Lung (tissue), 12 donors: ENCODE data around the gene CCNT2. TPM values are rescaled to one million over a fixed set of nuclear protein-coding genes. Genes with fewer than 3 reads are reported as not detected.

ENCODE experiments used
- ATAC-seq: fragments of 200-7000 bp; cut with Tn5 transposase; one replicate; pipeline ENCODE4 v1.9.1; 2020; ENCODE audit warnings: moderate number of reproducible peaks; ENCODE audit not compliant: insufficient read depth, low FRiP score
- DNase-seq, 3 donors: peaks; one replicate each; pipeline ENCODE4 v3.0.0-alpha.2; 2013 to 2017
- H3K27ac ChIP-seq, 2 donors: one replicate each; pipeline ENCODE4 v1.5.1; 2013; ENCODE audit warnings: mild to moderate bottlenecking in 2 of 2, moderate library complexity in 2 of 2, control low read depth in 1 of 2, inconsistent platforms in 1 of 2, low read depth in 1 of 2, low read length in 1 of 2
- H3K27me3 ChIP-seq, 3 donors: one replicate each; pipeline ENCODE4 v1.5.1; 2013; ENCODE audit warnings: low read length in 2 of 3; ENCODE audit not compliant: control insufficient read depth in 3 of 3, insufficient read depth in 3 of 3
- H3K36me3 ChIP-seq, 4 donors: one replicate each; pipeline ENCODE4 v1.5.1; 2013; ENCODE audit warnings: low read length in 4 of 4, mild to moderate bottlenecking in 1 of 4, moderate library complexity in 1 of 4; ENCODE audit not compliant: control insufficient read depth in 4 of 4, insufficient read depth in 4 of 4
- H3K4me1 ChIP-seq, 5 donors: one replicate each; pipeline ENCODE4 v1.5.1; 2013; ENCODE audit warnings: low read length in 5 of 5, mild to moderate bottlenecking in 2 of 5, moderate library complexity in 1 of 5; ENCODE audit not compliant: control insufficient read depth in 5 of 5, insufficient read depth in 5 of 5
- H3K4me3 ChIP-seq: one replicate; pipeline ENCODE4 v1.5.1; 2013; ENCODE audit warnings: mild to moderate bottlenecking, control low read depth, moderate library complexity
- H3K9ac ChIP-seq, 2 donors: one replicate each; pipeline ENCODE4 v1.5.1; 2013; ENCODE audit warnings: low read length in 2 of 2, control low read depth in 1 of 2; ENCODE audit not compliant: insufficient read depth in 1 of 2
- H3K9me3 ChIP-seq, 4 donors: one replicate each; pipeline ENCODE4 v1.5.1; 2013; ENCODE audit warnings: low read length in 3 of 4, mild to moderate bottlenecking in 1 of 4, moderate library complexity in 1 of 4; ENCODE audit not compliant: control insufficient read depth in 4 of 4, insufficient read depth in 3 of 4
- WGBS, 2 donors: extraction: QIAGEN DNeasy Blood & Tissue Kit; methylation state at CpG; one replicate each; pipeline ENCODE4 v1.1.7; 2013; 5-methylcytosine and 5-hydroxymethylcytosine counted together
- polyA plus RNA-seq, 2 donors: library from polyadenylated mRNA; stranded (reverse); fragments of 200-250 nt; gene quantifications; one replicate each; pipeline ENCODE4 v1.2.1, GENCODE V29; 2013
- total RNA-seq, 2 donors: library from RNA; depleted of rRNA in 1 of 2; stranded (reverse); fragments of >200 nt in 1 of 2; gene quantifications; one replicate each; pipeline ENCODE4 v1.2.1, GENCODE V29; 2014 to 2021
- TF ChIP-seq, protein P1 (sequence below): IDR thresholded peaks from 2 replicates; pipeline ENCODE4 v1.5.1; 2012; ENCODE audit warnings: mild to moderate bottlenecking; ENCODE audit errors: control extremely low read depth, extremely low read depth
- donor health status: control.
- donor health status: control.
- donor health status: Bipolar disorder and iron deficiency.
- donor health status: healthy.
- donor health status: DM: yes; HTN: yes; CAD: no.

The CCNT2 gene
- total and polyA plus RNA-seq, 4 donors = 10.9 to 83.9 (median 24.8) TPM

DNA sequence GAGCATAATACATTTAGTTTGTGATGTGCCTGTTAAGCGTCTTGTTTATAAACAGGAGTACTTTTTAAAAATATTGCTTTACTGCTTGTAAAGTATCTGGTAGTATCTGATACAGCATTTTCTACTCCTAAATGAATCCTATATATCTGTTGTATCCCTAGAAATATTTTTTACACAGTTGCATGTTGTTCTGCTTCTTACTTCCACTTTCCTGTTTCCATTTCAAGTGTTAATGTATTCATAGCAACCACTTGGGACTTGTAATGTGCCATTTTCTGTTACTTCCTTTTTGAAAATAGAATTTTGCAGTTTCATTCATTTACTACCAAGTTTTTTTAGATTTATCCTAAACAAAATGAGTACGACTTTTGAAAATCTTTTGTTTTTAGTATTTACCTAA lies 24.9 kb downstream of the CCNT2 start:
- Histone ChIP-seq H3K9me3 (no peaks in the 10 kb centered on the region), H3K9ac (no peak overlapping the region), H3K27ac (no peak overlapping the region), H3K36me3 (peaks cover 14 to 48% (median 37%) of the 10 kb centered on the region in 4 donors), H3K4me1 (peaks cover 0 to 4% (median 0%) of the 10 kb centered on the region in 5 donors), H3K27me3 (no peaks in the 10 kb centered on the region), H3K4me3 (no peak overlapping the region)
- ATAC-seq (no peak), DNase-seq (no peak)
- TF ChIP-seq, protein P1, sequence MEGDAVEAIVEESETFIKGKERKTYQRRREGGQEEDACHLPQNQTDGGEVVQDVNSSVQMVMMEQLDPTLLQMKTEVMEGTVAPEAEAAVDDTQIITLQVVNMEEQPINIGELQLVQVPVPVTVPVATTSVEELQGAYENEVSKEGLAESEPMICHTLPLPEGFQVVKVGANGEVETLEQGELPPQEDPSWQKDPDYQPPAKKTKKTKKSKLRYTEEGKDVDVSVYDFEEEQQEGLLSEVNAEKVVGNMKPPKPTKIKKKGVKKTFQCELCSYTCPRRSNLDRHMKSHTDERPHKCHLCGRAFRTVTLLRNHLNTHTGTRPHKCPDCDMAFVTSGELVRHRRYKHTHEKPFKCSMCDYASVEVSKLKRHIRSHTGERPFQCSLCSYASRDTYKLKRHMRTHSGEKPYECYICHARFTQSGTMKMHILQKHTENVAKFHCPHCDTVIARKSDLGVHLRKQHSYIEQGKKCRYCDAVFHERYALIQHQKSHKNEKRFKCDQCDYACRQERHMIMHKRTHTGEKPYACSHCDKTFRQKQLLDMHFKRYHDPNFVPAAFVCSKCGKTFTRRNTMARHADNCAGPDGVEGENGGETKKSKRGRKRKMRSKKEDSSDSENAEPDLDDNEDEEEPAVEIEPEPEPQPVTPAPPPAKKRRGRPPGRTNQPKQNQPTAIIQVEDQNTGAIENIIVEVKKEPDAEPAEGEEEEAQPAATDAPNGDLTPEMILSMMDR = no peak
- WGBS, 2 donors = 74 to 82% methylated on average over 2 of the region's 2 CpGs

DNA sequence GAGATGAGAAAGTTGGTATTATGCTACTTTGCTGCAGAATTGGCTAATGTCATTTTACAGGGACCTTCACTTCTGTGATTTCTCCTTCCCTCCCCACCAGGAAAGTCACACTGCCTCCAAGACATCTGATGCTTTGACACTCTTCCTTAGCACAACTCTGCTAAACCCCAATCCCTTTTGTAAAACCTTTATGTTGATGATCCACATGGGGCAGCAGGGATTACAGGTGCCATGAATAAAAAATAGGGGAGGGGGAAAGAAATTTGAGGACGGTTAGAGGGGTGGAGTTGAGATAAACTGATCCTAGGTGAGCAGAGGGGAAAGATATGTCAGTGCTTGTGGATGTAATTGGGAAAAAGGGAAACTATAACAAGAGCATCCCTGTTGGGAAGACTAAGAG lies 26.4 kb downstream of the CCNT2 start:
- Histone ChIP-seq H3K9me3 (no peaks in the 10 kb centered on the region), H3K36me3 (peaks cover 18 to 47% (median 35%) of the 10 kb centered on the region in 4 donors), H3K27me3 (no peaks in the 10 kb centered on the region), H3K4me3 (no peak overlapping the region), H3K9ac (no peak overlapping the region), H3K4me1 (peaks cover 0 to 4% (median 0%) of the 10 kb centered on the region in 5 donors), H3K27ac (no peak overlapping the region)
- no peak for DNase-seq
- TF ChIP-seq, protein P1 = no peak
- WGBS, 2 donors = 84 to 85% methylated on average over 1 of the region's 1 CpG
- ATAC-seq = no peak

DNA sequence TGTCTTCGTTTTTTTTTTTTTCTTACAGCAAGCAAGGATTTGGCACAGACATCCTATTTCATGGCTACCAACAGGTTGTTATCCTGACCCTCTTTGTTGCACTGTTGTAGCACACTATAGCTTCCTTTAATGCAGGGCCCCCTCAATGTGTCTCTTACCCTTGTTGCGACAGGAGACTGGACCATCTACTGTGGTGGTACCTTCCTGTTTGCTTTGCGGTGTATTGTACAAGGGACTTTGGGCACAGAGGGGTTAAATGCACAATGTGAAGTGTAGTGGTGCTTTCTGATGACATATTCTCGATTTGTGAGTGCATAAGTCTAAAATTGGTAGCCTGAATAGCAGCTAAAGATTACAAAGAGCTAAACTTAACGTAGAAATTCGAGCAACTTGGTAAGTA lies 27.5 kb downstream of the CCNT2 start:
- no peaks in the 10 kb centered on the region for H3K27me3 ChIP-seq
- no peaks in the 10 kb centered on the region for H3K9me3 ChIP-seq
- DNase-seq = no peak
- H3K36me3 ChIP-seq = peaks cover 16 to 45% (median 34%) of the 10 kb centered on the region in 4 donors
- ATAC-seq = no peak
- H3K4me3 ChIP-seq = no peak overlapping the region
- peaks cover 0 to 4% (median 0%) of the 10 kb centered on the region in 5 donors for H3K4me1 ChIP-seq
- no peak overlapping the region for H3K27ac ChIP-seq
- H3K9ac ChIP-seq = no peak overlapping the region
- TF ChIP-seq, protein P1 = no peak
- 89 to 93% methylated on average over 6 of the region's 6 CpGs for WGBS, 2 donors
